Activated T-helper 17 cell treated with anti-CD3 and anti-CD28 coated beads, Interleukin-2, amount 50 U/mL, for 72 hours (primary cell): ENCODE results near the gene CLIC1. TPM values are rescaled to one million over a fixed set of nuclear protein-coding genes. Genes with fewer than 3 reads are reported as not detected.

Experiments
- ATAC-seq: fragments of 150-1000 bp; cut with Tn5 transposase; replicated peaks from 2 replicates; pipeline ENCODE4 v1.10.0; 2021; ENCODE audit warnings: mild to moderate bottlenecking, moderate library complexity
- H3K27ac Mint-ChIP-seq: one replicate; pipeline ENCODE4 v1.8.0; 2022; ENCODE audit warnings: mixed read lengths
- H3K27me3 Mint-ChIP-seq: one replicate; pipeline ENCODE4 v1.8.0; 2022; ENCODE audit warnings: mixed read lengths
- H3K36me3 Mint-ChIP-seq: one replicate; pipeline ENCODE4 v1.8.0; 2022; ENCODE audit warnings: low read depth, mild to moderate bottlenecking, mixed read lengths
- H3K4me1 Mint-ChIP-seq: one replicate; pipeline ENCODE4 v1.8.0; 2022; ENCODE audit warnings: mixed read lengths
- H3K4me3 Mint-ChIP-seq: one replicate; pipeline ENCODE4 v1.8.0; 2022; ENCODE audit warnings: mild to moderate bottlenecking, mixed read lengths
- H3K9me3 Mint-ChIP-seq: one replicate; pipeline ENCODE4 v1.8.0; 2022; ENCODE audit warnings: mixed read lengths
- total RNA-seq, 2 donors: library from RNA; stranded (reverse); gene quantifications; one replicate each; pipeline ENCODE4 v1.2.3, GENCODE V29; 2022

CLIC1 gene
- total RNA-seq, 2 donors from 2014 or later, result 406 to 482 TPM

DNA sequence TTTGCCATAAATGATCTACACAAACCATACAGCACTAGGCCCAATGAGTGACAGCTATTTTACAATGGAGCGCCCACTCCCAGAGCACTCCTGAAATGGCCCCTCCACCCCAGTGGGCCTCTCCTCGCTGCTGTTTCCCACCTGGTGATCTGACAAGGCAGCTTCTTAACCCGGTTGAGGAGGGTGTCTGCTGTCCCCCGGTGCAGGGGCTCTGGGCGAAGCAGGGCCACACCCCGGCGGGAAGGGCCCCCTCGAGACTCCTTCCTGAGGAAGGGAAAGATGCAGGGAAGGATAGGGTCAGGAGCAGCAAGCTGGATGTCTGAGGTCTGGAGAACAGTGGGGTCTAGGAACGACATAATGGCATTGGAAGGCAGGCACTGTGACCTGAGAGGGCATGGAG, 43.4 kb downstream of the CLIC1 start:
- H3K36me3 Mint-ChIP-seq, result peaks cover 95% of the 10 kb centered on the region
- H3K4me1 Mint-ChIP-seq, result peaks cover 8% of the 10 kb centered on the region
- H3K27ac Mint-ChIP-seq, result no peak overlapping the region
- H3K4me3 Mint-ChIP-seq, result no peak overlapping the region
- no peaks in the 10 kb centered on the region for H3K27me3 Mint-ChIP-seq
- no peaks in the 10 kb centered on the region for H3K9me3 Mint-ChIP-seq
- ATAC-seq, result no peak

GRCh38 chr6:31692353-31692752, 44.0 kb downstream of the CLIC1 start:
- no peak overlapping the region for H3K4me3 Mint-ChIP-seq
- ATAC-seq, result no peak
- no peaks in the 10 kb centered on the region for H3K9me3 Mint-ChIP-seq
- H3K4me1 Mint-ChIP-seq, result peaks cover 3% of the 10 kb centered on the region
- no peak overlapping the region for H3K27ac Mint-ChIP-seq
- peaks cover 95% of the 10 kb centered on the region for H3K36me3 Mint-ChIP-seq
- H3K27me3 Mint-ChIP-seq, result no peaks in the 10 kb centered on the region

- H3K9me3 Mint-ChIP-seq, result no peaks in the 10 kb centered on the region
- no peak overlapping the region for H3K4me3 Mint-ChIP-seq
- H3K36me3 Mint-ChIP-seq, result peaks cover 92% of the 10 kb centered on the region
- H3K27me3 Mint-ChIP-seq, result no peaks in the 10 kb centered on the region
- no peak overlapping the region for H3K27ac Mint-ChIP-seq
- no peaks in the 10 kb centered on the region for H3K4me1 Mint-ChIP-seq
- no peak for ATAC-seq
These were observed 44.7 kb downstream of the CLIC1 start for GRCh38 chr6:31691564-31692108.

GRCh38 chr6:31691078-31691463, 45.3 kb downstream of the CLIC1 start:
- H3K27me3 Mint-ChIP-seq, result no peaks in the 10 kb centered on the region
- H3K4me1 Mint-ChIP-seq, result no peaks in the 10 kb centered on the region
- no peaks in the 10 kb centered on the region for H3K9me3 Mint-ChIP-seq
- H3K4me3 Mint-ChIP-seq, result no peak overlapping the region
- peak overlapping the region; percentile 57 for H3K27ac Mint-ChIP-seq
- peaks cover 91% of the 10 kb centered on the region for H3K36me3 Mint-ChIP-seq
- ATAC-seq, result no peak

DNA sequence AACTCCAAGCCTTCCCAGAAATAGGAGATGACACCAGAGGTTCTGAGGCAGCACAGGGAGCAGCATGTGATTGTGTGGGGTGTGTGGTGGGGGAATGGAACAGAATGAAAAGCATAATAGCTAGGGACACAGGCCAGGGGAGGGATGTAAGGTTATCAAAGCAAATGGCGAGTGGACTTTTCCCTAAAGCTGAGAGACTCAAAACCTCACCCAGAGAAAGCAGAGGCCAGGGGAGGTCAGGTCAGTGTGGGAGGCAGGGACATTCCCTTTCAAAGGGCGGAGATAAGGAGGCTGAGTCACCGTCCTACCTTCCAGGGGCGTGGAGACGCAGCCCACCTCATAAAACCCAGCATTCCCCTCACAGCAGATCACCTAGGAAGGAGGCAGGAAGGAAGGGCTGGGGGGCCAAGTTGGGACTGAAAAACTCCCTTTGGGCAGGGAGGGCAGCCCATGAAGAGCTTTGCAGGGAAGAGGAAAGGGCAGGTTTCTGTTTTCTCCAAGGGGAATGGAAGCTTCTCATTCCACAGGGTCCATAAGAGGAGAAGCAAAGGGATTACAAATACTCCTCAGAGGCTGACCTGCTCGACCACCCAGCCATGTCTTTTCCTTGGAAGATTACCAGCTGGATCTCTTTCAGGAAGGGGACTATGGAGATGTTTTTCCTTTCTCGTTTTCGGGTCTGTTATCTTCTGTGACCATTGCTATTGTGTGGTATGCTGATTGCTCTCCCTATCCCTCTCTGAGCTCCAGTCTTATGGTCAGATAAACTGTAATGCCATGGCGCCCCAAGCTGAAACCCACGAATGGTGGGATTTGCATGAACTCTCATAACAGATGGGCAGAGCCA, 45.9 kb downstream of the CLIC1 start:
- Mint-ChIP-seq H3K27me3 (no peaks in the 10 kb centered on the region), H3K4me1 (no peaks in the 10 kb centered on the region), H3K36me3 (peaks cover 91% of the 10 kb centered on the region), H3K4me3 (no peak overlapping the region), H3K27ac (peak overlapping the region; percentile 57), H3K9me3 (no peaks in the 10 kb centered on the region)
- peak; percentile 47 for ATAC-seq

DNA sequence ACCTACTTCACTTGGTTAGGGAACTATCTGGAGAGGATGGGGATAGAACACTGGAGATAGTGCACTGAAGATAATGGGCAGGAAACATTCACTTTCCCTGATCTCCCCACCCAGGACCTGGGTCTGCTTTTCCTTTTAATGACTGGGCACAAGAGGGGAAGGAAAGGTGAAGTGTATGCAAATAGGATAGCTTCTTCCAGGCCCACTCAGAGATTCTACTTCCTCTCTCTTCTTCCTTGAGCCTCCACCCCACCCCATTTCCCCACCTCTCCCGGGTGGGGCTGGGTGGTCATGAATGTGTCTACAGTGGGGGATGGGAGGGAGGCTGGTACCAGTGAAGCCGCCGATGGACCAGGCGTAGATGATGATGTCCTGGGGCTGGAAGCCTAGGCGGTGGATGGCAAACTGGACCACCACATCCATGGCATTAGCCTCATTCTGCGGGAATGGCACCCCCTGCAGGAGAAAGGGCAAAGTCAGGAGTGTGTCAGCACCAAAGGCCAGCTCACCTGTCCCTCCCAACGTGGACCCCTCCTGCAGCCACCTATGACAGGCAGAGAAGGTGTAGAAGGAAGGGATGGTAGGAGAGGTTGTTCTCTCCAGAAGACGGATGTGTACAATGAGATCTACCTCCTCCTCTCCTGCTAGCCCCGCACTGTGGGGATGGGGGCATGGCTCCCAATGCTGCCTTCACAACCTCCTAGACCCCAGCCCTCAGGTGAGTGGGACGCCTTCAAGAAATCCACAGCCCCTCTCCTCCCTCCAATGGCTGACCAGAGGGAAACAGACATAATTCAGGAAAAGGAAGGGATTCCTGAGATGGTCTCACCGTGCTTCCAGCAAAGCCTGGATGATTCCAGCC, 46.9 kb downstream of the CLIC1 start:
- Mint-ChIP-seq H3K27ac (peak overlapping the region; percentile 57), H3K9me3 (no peaks in the 10 kb centered on the region), H3K27me3 (no peaks in the 10 kb centered on the region), H3K4me1 (no peaks in the 10 kb centered on the region), H3K36me3 (peaks cover 89% of the 10 kb centered on the region), H3K4me3 (no peak overlapping the region)
- no peak for ATAC-seq

GRCh38 chr6:31687860-31688693, 48.3 kb downstream of the CLIC1 start:
- Mint-ChIP-seq H3K36me3 (peaks cover 76% of the 10 kb centered on the region), H3K27ac (peak overlapping the region; percentile 44), H3K4me3 (no peak overlapping the region), H3K4me1 (no peaks in the 10 kb centered on the region), H3K9me3 (no peaks in the 10 kb centered on the region), H3K27me3 (no peaks in the 10 kb centered on the region)
- no peak for ATAC-seq

DNA sequence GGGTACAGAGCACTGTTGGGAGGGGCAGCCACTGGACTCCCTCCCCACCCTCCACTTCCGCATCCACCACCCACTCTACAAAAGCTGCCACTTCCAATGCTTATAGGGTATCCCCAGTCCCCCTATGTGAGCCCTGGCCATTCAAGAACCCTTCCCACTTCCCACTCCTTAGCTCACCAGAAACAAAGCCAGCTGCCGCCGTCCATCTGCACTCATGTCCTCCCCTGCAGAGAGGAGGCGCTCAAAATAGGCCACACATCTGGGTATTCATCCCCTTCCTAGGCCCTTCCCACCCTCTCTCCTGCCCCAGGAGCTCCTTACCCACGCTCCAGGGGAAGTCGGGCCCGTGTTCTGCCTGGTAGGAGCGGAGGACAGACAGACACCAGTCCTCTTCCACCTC, 49.0 kb downstream of the CLIC1 start:
- Mint-ChIP-seq H3K4me3 (no peak overlapping the region), H3K27ac (peak overlapping the region; percentile 44)
- ATAC-seq, result no peak

GRCh38 chr6:31686483-31686882, 49.8 kb downstream of the CLIC1 start:
- H3K27me3 Mint-ChIP-seq, result no peaks in the 10 kb centered on the region
- H3K4me1 Mint-ChIP-seq, result no peaks in the 10 kb centered on the region
- H3K27ac Mint-ChIP-seq, result no peak overlapping the region
- peaks cover 63% of the 10 kb centered on the region for H3K36me3 Mint-ChIP-seq
- H3K4me3 Mint-ChIP-seq, result no peak overlapping the region
- no peaks in the 10 kb centered on the region for H3K9me3 Mint-ChIP-seq
- ATAC-seq, result no peak

More for the DNA sequence above, 49.0 kb downstream of the CLIC1 start:
- H3K9me3 Mint-ChIP-seq, result no peaks in the 10 kb centered on the region
- H3K4me1 Mint-ChIP-seq, result no peaks in the 10 kb centered on the region
- H3K36me3 Mint-ChIP-seq, result peaks cover 68% of the 10 kb centered on the region
- no peaks in the 10 kb centered on the region for H3K27me3 Mint-ChIP-seq

- no peaks in the 10 kb centered on the region for H3K27me3 Mint-ChIP-seq
- peaks cover 35% of the 10 kb centered on the region for H3K36me3 Mint-ChIP-seq
- H3K27ac Mint-ChIP-seq, result no peak overlapping the region
- ATAC-seq, result no peak
- H3K4me3 Mint-ChIP-seq, result no peak overlapping the region
- H3K9me3 Mint-ChIP-seq, result no peaks in the 10 kb centered on the region
- peaks cover 9% of the 10 kb centered on the region for H3K4me1 Mint-ChIP-seq
These were observed 52.7 kb downstream of the CLIC1 start for GRCh38 chr6:31683591-31683990.

GRCh38 chr6:31681135-31681671, 55.1 kb downstream of the CLIC1 start:
- peak; percentile 74 for ATAC-seq
- Mint-ChIP-seq H3K36me3 (peaks cover 15% of the 10 kb centered on the region), H3K4me1 (peaks cover 15% of the 10 kb centered on the region), H3K27ac (peak overlapping the region; percentile 87), H3K27me3 (no peaks in the 10 kb centered on the region), H3K9me3 (no peaks in the 10 kb centered on the region), H3K4me3 (peak overlapping the region; percentile 88)
